ENCODE results near the gene MORN1.

MORN1 gene

GRCh38 chr1:2349806-2350205, 41.5 kb downstream of the MORN1 start:
- no peak for DNase-seq

- DNase-seq: no peak
These were observed 42.7 kb downstream of the MORN1 start for GRCh38 chr1:2348346-2349325.

- DNase-seq: no peak
These were observed 43.5 kb downstream of the MORN1 start for GRCh38 chr1:2347896-2348295.

- no peak for DNase-seq
These were observed 44.0 kb downstream of the MORN1 start for GRCh38 chr1:2347409-2347785.

- no peak for DNase-seq
These were observed 44.5 kb downstream of the MORN1 start for GRCh38 chr1:2346691-2347408.

GRCh38 chr1:2345297-2346075, 45.9 kb downstream of the MORN1 start:
- DNase-seq: peak; percentile 91

GRCh38 chr1:2344744-2345296, 46.5 kb downstream of the MORN1 start:
- DNase-seq: no peak

GRCh38 chr1:2344121-2344681, 47.2 kb downstream of the MORN1 start:
- no peak for DNase-seq

GRCh38 chr1:2343023-2343935, 48.1 kb downstream of the MORN1 start:
- DNase-seq: no peak

GRCh38 chr1:2342384-2343022, 48.9 kb downstream of the MORN1 start:
- DNase-seq: no peak

GRCh38 chr1:2341706-2342383, 49.5 kb downstream of the MORN1 start:
- no peak for DNase-seq

GRCh38 chr1:2340918-2341254, 50.5 kb downstream of the MORN1 start:
- DNase-seq: no peak

- DNase-seq: no peak
These were observed 51.1 kb downstream of the MORN1 start for GRCh38 chr1:2340086-2340917.

- no peak for DNase-seq
These were observed 51.9 kb downstream of the MORN1 start for GRCh38 chr1:2339206-2340085.

- no peak for DNase-seq
These were observed 53.9 kb downstream of the MORN1 start for GRCh38 chr1:2337501-2337900.

GRCh38 chr1:2337081-2337480, 54.3 kb downstream of the MORN1 start:
- DNase-seq: no peak

GRCh38 chr1:2336499-2336898, 54.9 kb downstream of the MORN1 start:
- DNase-seq: no peak

GRCh38 chr1:2335721-2336455, 55.5 kb downstream of the MORN1 start:
- no peak for DNase-seq

Data from hematopoietic multipotent progenitor cell treated with erythropoietin and hydrocortisone succinate and interleukin-3 and kit ligand, for 4 days (in vitro differentiated cells).